HepG2 (cell line): ENCODE measurements around the gene ALOXE3. TPM values are rescaled to one million over a fixed set of nuclear protein-coding genes. Genes with fewer than 3 reads are reported as not detected.

Source experiments
- ATAC-seq: fragments of 200-7000 bp; cut with Tn5 transposase; 3 replicates; pipeline ENCODE4 v1.9.1; 2020; ENCODE audit warnings: mild to moderate bottlenecking, moderate library complexity
- BruUV-seq: library from RNA; stranded (reverse); fragments of 400-500 nt; replicated peaks from 2 replicates; lab custom pipeline; 2021; lab: Mats Ljungman, UMichigan
- CTCF ChIA-PET: fragments of 300-600 bp; formaldehyde crosslinking; extraction: SDS; loops from one replicate; lab custom pipeline; 2021; ENCODE audit warnings: low total read pairs, inconsistent platforms, low intra/inter-chr PET ratio; lab: Yijun Ruan, JAX
- POLR2A ChIA-PET: fragments of 350-600 bp; sonication (Branson Sonifier 250); formaldehyde crosslinking; loops from one replicate; lab custom pipeline; 2020; ENCODE audit warnings: antibody characterized with exemption, inconsistent platforms; lab: Yijun Ruan, JAX
- DNase-seq: peaks from one replicate; pipeline ENCODE4 v3.0.0-alpha.2; 2015; ENCODE audit warnings: low spot score
- FAIRE-seq: peaks from 3 replicates; lab custom pipeline; 2011; peaks lifted over from hg19 to GRCh38; lab: Jason Lieb, UNC
- H2AFZ ChIP-seq: one replicate; pipeline ENCODE4 v1.6.1; 2011; ENCODE audit warnings: low read length, inconsistent platforms
- H3K27ac ChIP-seq: fragments of 300-600 bp; 3 replicates; pipeline ENCODE4 v1.8.0; 2011; ENCODE audit warnings: mixed run types, mild to moderate bottlenecking, mixed read lengths, low read length, inconsistent platforms; ENCODE audit not compliant: insufficient read depth; ENCODE audit errors: extremely low read length
- H3K27me3 ChIP-seq, 2 experiments: fragments of 200-600 bp in 1 of 2; 2 replicates in 1 of 2; 3 replicates in 1 of 2; pipeline versions ENCODE4 v1.6.0 to v1.8.0; 2011; ENCODE audit warnings: low read length in 2 of 2, mild to moderate bottlenecking in 2 of 2, moderate library complexity in 2 of 2, inconsistent platforms in 1 of 2; ENCODE audit not compliant: insufficient read depth in 2 of 2, control insufficient read depth in 1 of 2
- H3K36me3 ChIP-seq, 2 experiments: fragments of 200-600 bp in 1 of 2; replicated peaks in 1 of 2; 2 replicates in 1 of 2; 3 replicates in 1 of 2; pipeline versions ENCODE4 v1.5.1 to v1.8.0; 2011; ENCODE audit warnings: low read length in 2 of 2, inconsistent platforms in 1 of 2; ENCODE audit not compliant: insufficient read depth in 2 of 2, control insufficient read depth in 1 of 2
- H3K4me1 ChIP-seq: 2 replicates; pipeline ENCODE4 v1.5.1; 2012; ENCODE audit warnings: low read length, inconsistent platforms; ENCODE audit not compliant: insufficient read depth
- H3K4me2 ChIP-seq: 2 replicates; pipeline ENCODE4 v1.6.0; 2011; ENCODE audit warnings: low read depth, low read length, inconsistent platforms
- H3K4me3 ChIP-seq, 3 experiments: fragments of 200-600 bp in 1 of 3; sonication (generic), shearing (Covaris generic) in 1 of 3; replicated peaks in 1 of 3; 2 replicates each; pipeline ENCODE4 v1.5.1; 2011 to 2016; ENCODE audit warnings: low read length in 3 of 3, inconsistent platforms in 2 of 3, low read depth in 2 of 3, mild to moderate bottlenecking in 2 of 3, control low read depth in 1 of 3, mixed read lengths in 1 of 3; ENCODE audit not compliant: insufficient read depth in 1 of 3
- H3K79me2 ChIP-seq: one replicate; pipeline ENCODE4 v1.6.1; 2011; ENCODE audit warnings: low read length, inconsistent platforms; ENCODE audit not compliant: insufficient read depth
- H3K9ac ChIP-seq: 2 replicates; pipeline ENCODE4 v1.6.0; 2011; ENCODE audit warnings: mild to moderate bottlenecking, low read depth, low read length, inconsistent platforms; ENCODE audit not compliant: insufficient read depth
- H3K9me3 ChIP-seq: 2 replicates; pipeline ENCODE4 v1.5.1; 2012; ENCODE audit warnings: mild to moderate bottlenecking, low read length
- H4K20me1 ChIP-seq: 2 replicates; pipeline ENCODE4 v1.6.0; 2011; ENCODE audit warnings: inconsistent platforms, mild to moderate bottlenecking, low read length, moderate library complexity; ENCODE audit not compliant: insufficient read depth
- NCOR1 ChIP-seq: fragments of 200-600 bp; sonication (generic); IDR thresholded peaks from 2 replicates; pipeline ENCODE4 v1.7.0; 2017; ENCODE audit warnings: antibody characterized with exemption, low read length, borderline replicate concordance
- NR2F6 ChIP-seq, 2 experiments: IDR thresholded peaks; 2 replicates each; pipeline ENCODE4 v1.6.1; 2016; ENCODE audit warnings: antibody characterized with exemption in 1 of 2, mild to moderate bottlenecking in 1 of 2
- WIZ ChIP-seq: sonication (generic); formaldehyde crosslinking; IDR thresholded peaks from 2 replicates; pipeline ENCODE4 v1.5.1; 2020; ENCODE audit warnings: mild to moderate bottlenecking, missing genetic modification reagents
- ZFYVE20 ChIP-seq: sonication (generic); formaldehyde crosslinking; IDR thresholded peaks from 2 replicates; pipeline ENCODE4 v1.8.0; 2023; ENCODE audit warnings: low read depth, mild to moderate bottlenecking, moderate library complexity, missing genetic modification reagents, borderline replicate concordance
- ZNF570 ChIP-seq: sonication (generic); formaldehyde crosslinking; IDR thresholded peaks from 2 replicates; pipeline ENCODE4 v1.4.0; 2020; ENCODE audit warnings: mild to moderate bottlenecking, missing genetic modification reagents, borderline replicate concordance
- WGBS: methylation state at CpG from one replicate; pipeline ENCODE4 v1.1.6; 2017; ENCODE audit warnings: low lambda C conversion rate; 5-methylcytosine and 5-hydroxymethylcytosine counted together
- in situ Hi-C: cut with HindIII; loops from 2 replicates; pipeline ENCODE4 v1.10.0; 2017; ENCODE audit warnings: low pct_unique_long_range_greater_than_20kb; ENCODE audit not compliant: extremely low pct_ligation_motif_present
- intact Hi-C: fragments of 100-400 bp; cut with micrococcal nuclease; formaldehyde crosslinking; loops from one replicate; pipeline ENCODE4 v1.10.0; 2022; ENCODE audit not compliant: unreplicated experiment
- polyA plus RNA-seq, 8 experiments: library from polyadenylated mRNA; depleted of rRNA in 3 of 8; stranded (reverse) in 7 of 8; unstranded in 1 of 8; fragments of >200 nt; fragmentation: Illumina TruSeq in 4 of 8; extraction: Trizol in 4 of 8; gene quantifications; 2 replicates each; pipeline versions ENCODE4 v1.2.1 to v1.2.3, GENCODE V29; 2011 to 2016; ENCODE audit warnings: low read depth in 4 of 8, missing spikeins in 1 of 8, mixed read lengths in 1 of 8; ENCODE audit not compliant: insufficient read depth in 1 of 8
- total RNA-seq, 5 experiments: library from RNA; depleted of rRNA; stranded (reverse); fragments of >200 nt; fragmentation: Illumina TruSeq; extraction: Trizol; gene quantifications; 2 replicates each; pipeline ENCODE4 v1.2.3, GENCODE V29; 2016; ENCODE audit warnings: low read depth in 1 of 5
- TF ChIP-seq, protein P1 (sequence below): sonication (generic); formaldehyde crosslinking; IDR thresholded peaks from 2 replicates; pipeline ENCODE4 v1.4.0; 2020; ENCODE audit warnings: missing genetic modification reagents, borderline replicate concordance
- TF ChIP-seq, protein P2 (sequence below), 2 experiments: sonication (generic) in 1 of 2; formaldehyde crosslinking in 1 of 2; IDR thresholded peaks; 2 replicates each; pipeline versions ENCODE4 v1.5.1 to v1.6.1; 2011 to 2020; ENCODE audit warnings: borderline replicate concordance in 1 of 2, low read depth in 1 of 2, low read length in 1 of 2, mild to moderate bottlenecking in 1 of 2, missing genetic modification reagents in 1 of 2, moderate library complexity in 1 of 2
- TF ChIP-seq, protein P3 (sequence below): sonication (generic); formaldehyde crosslinking; IDR thresholded peaks from 2 replicates; pipeline ENCODE4 v1.5.1; 2020; ENCODE audit warnings: mild to moderate bottlenecking, missing genetic modification reagents, moderate library complexity
- TF ChIP-seq, protein P4 (sequence below): sonication (generic); IDR thresholded peaks from 2 replicates; pipeline ENCODE4 v1.6.1; 2016; ENCODE audit warnings: low read depth, borderline replicate concordance

Gene ALOXE3
- total and polyA plus RNA-seq, 2 of the 13 experiments (the other 11 are each of a cell fraction or from before 2014, with no cell fraction given), result 0.07 TPM; not detected in 1

DNA sequence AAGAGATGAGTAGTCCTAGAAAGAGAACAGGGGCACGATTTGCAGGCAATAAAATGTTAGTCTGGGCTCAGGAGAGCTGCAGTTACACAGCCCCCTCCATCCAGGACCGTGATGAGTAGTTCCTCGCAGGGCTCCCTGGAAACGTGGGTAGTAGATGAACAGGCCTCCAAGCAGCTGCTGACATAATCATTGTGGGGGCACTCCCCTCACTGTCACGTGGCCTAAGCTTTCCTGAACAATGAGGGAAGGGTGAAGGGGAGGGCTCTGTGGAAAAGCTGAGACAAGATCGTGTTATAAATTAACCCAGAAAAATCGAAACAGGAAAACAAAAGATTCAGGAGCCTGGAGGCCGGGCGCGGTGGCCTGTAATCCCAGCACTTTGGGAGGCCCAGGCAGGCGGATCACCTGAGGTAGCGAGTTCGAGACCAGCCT, 35.2 kb upstream of the ALOXE3 start:
- H3K79me2 ChIP-seq, result peaks cover 4% of the 10 kb centered on the region
- H3K27me3 ChIP-seq, result no peaks in the 10 kb centered on the region
- H3K4me2 ChIP-seq, result peak overlapping the region; percentile 97
- peak overlapping the region; percentile 91 for H3K27ac ChIP-seq
- in situ Hi-C loops, result no loop called here
- FAIRE-seq (peak; percentile 97), DNase-seq (peak; percentile 97), ATAC-seq (peak; percentile 56)
- no peaks in the 10 kb centered on the region for H3K9me3 ChIP-seq
- under 1% methylated on average over 13 of the region's 13 CpGs for WGBS
- H3K9ac ChIP-seq, result peak overlapping the region; percentile 76
- BruUV-seq, result no TSS peak
- H3K4me1 ChIP-seq, result peaks cover 55% of the 10 kb centered on the region
- H3K4me3 ChIP-seq, result peak overlapping the region; percentile 45 to 70 (median 58); a peak in 4 of 6 replicates
- H3K36me3 ChIP-seq, result peaks cover 0 to 9% of the 10 kb centered on the region in 2 experiments; a peak in 3 of 5 replicates
- intact Hi-C loops, result no loop called here
- ChIA-PET CTCF (no interaction called here), POLR2A (interaction anchor here (0.6 to 2.6 kb wide), 15 partner anchors 10 to 466 kb away, joined by 3 to 42 read pairs (median 4); partner anchors contain the start of genes AURKB, BORCS6, CTC1 and TMEM107)
- H4K20me1 ChIP-seq, result no peaks in the 10 kb centered on the region
- no peak overlapping the region for H2AFZ ChIP-seq
- TF ChIP-seq, protein P1, sequence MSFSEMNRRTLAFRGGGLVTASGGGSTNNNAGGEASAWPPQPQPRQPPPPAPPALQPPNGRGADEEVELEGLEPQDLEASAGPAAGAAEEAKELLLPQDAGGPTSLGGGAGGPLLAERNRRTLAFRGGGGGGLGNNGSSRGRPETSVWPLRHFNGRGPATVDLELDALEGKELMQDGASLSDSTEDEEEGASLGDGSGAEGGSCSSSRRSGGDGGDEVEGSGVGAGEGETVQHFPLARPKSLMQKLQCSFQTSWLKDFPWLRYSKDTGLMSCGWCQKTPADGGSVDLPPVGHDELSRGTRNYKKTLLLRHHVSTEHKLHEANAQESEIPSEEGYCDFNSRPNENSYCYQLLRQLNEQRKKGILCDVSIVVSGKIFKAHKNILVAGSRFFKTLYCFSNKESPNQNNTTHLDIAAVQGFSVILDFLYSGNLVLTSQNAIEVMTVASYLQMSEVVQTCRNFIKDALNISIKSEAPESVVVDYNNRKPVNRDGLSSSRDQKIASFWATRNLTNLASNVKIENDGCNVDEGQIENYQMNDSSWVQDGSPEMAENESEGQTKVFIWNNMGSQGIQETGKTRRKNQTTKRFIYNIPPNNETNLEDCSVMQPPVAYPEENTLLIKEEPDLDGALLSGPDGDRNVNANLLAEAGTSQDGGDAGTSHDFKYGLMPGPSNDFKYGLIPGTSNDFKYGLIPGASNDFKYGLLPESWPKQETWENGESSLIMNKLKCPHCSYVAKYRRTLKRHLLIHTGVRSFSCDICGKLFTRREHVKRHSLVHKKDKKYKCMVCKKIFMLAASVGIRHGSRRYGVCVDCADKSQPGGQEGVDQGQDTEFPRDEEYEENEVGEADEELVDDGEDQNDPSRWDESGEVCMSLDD (CRISPR knock-in tag), result no peak
- TF ChIP-seq NCOR1 (no peak; the same call in 1 of the 2 replicates), NR2F6 (IDR thresholded peaks at IDR 0.05) (no peak), NR2F6 (CRISPR knock-in tag; IDR thresholded peaks at IDR 0.05) (peak; percentile 24; the same call in 1 of the 2 replicates), ZFYVE20 (CRISPR knock-in tag) (no peak), ZNF570 (no peak), WIZ (no peak)
- TF ChIP-seq, protein P2, sequence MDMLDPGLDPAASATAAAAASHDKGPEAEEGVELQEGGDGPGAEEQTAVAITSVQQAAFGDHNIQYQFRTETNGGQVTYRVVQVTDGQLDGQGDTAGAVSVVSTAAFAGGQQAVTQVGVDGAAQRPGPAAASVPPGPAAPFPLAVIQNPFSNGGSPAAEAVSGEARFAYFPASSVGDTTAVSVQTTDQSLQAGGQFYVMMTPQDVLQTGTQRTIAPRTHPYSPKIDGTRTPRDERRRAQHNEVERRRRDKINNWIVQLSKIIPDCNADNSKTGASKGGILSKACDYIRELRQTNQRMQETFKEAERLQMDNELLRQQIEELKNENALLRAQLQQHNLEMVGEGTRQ (IDR thresholded peaks at IDR 0.05; ENCODE audit: low read depth, low read length), result peak; percentile 90
- TF ChIP-seq, protein P2 (CRISPR knock-in tag; IDR thresholded peaks at IDR 0.05; ENCODE audit: borderline replicate concordance), result peak; percentile 92; the same call in 1 of the 2 replicates
- TF ChIP-seq, protein P3, sequence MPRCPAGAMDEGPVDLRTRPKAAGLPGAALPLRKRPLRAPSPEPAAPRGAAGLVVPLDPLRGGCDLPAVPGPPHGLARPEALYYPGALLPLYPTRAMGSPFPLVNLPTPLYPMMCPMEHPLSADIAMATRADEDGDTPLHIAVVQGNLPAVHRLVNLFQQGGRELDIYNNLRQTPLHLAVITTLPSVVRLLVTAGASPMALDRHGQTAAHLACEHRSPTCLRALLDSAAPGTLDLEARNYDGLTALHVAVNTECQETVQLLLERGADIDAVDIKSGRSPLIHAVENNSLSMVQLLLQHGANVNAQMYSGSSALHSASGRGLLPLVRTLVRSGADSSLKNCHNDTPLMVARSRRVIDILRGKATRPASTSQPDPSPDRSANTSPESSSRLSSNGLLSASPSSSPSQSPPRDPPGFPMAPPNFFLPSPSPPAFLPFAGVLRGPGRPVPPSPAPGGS (CRISPR knock-in tag), result no peak
- TF ChIP-seq, protein P4, sequence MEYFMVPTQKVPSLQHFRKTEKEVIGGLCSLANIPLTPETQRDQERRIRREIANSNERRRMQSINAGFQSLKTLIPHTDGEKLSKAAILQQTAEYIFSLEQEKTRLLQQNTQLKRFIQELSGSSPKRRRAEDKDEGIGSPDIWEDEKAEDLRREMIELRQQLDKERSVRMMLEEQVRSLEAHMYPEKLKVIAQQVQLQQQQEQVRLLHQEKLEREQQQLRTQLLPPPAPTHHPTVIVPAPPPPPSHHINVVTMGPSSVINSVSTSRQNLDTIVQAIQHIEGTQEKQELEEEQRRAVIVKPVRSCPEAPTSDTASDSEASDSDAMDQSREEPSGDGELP, result peak; percentile 26; the same call in 1 of the 2 replicates
